Esophagus muscularis mucosa (tissue), 4 donors: Measurements from ENCODE around the gene TAF3. TPM values are rescaled to one million over a fixed set of nuclear protein-coding genes. Genes with fewer than 3 reads are reported as not detected.

ENCODE experiments used
- DNase-seq: peaks from one replicate; pipeline ENCODE4 v3.0.0-alpha.2; 2017; ENCODE audit errors: extremely low spot score
- H3K27ac ChIP-seq, 4 donors: fragments of 200-600 bp; sonication (generic); replicated peaks in 1 of 4; 1 replicate in 3 of 4; 2 replicates in 1 of 4; pipeline ENCODE4 v1.5.1; 2016 to 2019; ENCODE audit warnings: mild to moderate bottlenecking in 1 of 4
- H3K27me3 ChIP-seq, 4 donors: fragments of 200-600 bp; sonication (generic); one replicate each; pipeline versions ENCODE4 v1.5.1 to v1.6.0; 2016 to 2019
- H3K36me3 ChIP-seq, 4 donors: fragments of 200-600 bp; sonication (generic); one replicate each; pipeline ENCODE4 v1.5.1; 2016 to 2019
- H3K4me1 ChIP-seq, 4 donors: fragments of 200-600 bp; sonication (generic); one replicate each; pipeline ENCODE4 v1.5.1; 2016 to 2019
- H3K4me3 ChIP-seq, 4 donors: fragments of 200-600 bp; sonication (generic); 1 replicate in 2 of 4; 2 replicates in 2 of 4; pipeline ENCODE4 v1.5.1; 2016 to 2019; ENCODE audit warnings: mild to moderate bottlenecking in 4 of 4, moderate library complexity in 1 of 4
- H3K9me3 ChIP-seq, 4 donors: fragments of 200-600 bp; sonication (generic); 1 replicate in 3 of 4; 2 replicates in 1 of 4; pipeline ENCODE4 v1.5.1; 2016 to 2019
- CTCF ChIP-seq, 3 experiments: fragments of 200-600 bp in 2 of 3; fragments of 450-650 bp in 1 of 3; sonication (generic) in 2 of 3; IDR thresholded peaks; one replicate each; pipeline ENCODE4 v1.5.1; 2017 to 2019; ENCODE audit warnings: antibody characterized with exemption in 3 of 3, mild to moderate bottlenecking in 2 of 3, moderate library complexity in 1 of 3
- EP300 ChIP-seq: sonication (generic); formaldehyde crosslinking; IDR thresholded peaks from one replicate; pipeline ENCODE4 v1.6.1; 2017; ENCODE audit warnings: antibody characterized with exemption
- POLR2A ChIP-seq: fragments of 450-650 bp; IDR thresholded peaks from one replicate; pipeline ENCODE4 v1.6.1; 2017; ENCODE audit warnings: antibody characterized with exemption, moderate library complexity, mild to moderate bottlenecking, low read depth
- POLR2AphosphoS5 ChIP-seq, 2 donors: sonication (generic); formaldehyde crosslinking; IDR thresholded peaks; one replicate each; pipeline ENCODE4 v1.6.1; 2017; ENCODE audit warnings: antibody characterized with exemption in 2 of 2
- whole genome bisulfite sequencing: methylation state at CpG from one replicate; pipeline ENCODE4 v1.1.5; 2018; 5-methylcytosine and 5-hydroxymethylcytosine counted together
- intact Hi-C: fragments of 100-400 bp; cut with DNase I; formaldehyde crosslinking; loops from one replicate; pipeline ENCODE4 v1.15.1; 2023
- total RNA-seq, 4 donors: library from RNA; depleted of rRNA; stranded (reverse); fragments of >200 nt; gene quantifications; one replicate each; pipeline versions ENCODE4 v1.1.0 to v1.2.1, GENCODE V29; 2016

Gene TAF3
- total RNA-seq, 4 donors from 2014 or later, result 8.8 to 11.2 (median 10.7) TPM

DNA sequence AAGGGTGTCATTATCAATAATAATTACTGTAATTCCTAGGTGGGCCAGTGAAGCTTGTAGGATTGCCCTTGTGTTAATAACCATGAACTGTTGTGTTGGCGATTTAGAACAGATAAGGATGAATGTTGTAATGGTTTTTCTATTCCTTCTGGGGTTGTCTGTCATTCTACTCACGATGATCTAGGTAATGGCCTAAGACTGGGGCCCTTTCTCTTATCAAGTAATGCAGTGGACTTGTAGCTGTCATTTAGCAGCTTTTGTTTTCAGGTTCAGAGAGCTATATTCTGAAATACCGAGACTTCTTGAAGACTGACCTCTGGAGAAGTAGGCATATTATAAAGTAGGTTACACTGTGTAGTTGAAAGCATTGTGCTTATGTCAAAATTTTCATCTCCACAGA lies 110.2 kb downstream of the TAF3 start:
- no peaks in the 10 kb centered on the region for H3K27me3 ChIP-seq
- H3K9me3 ChIP-seq, result no peaks in the 10 kb centered on the region
- no peak for DNase-seq
- intact Hi-C loops, result no loop called here
- TF ChIP-seq POLR2A, result no peak
- no peak for TF ChIP-seq EP300
- no peak for TF ChIP-seq POLR2AphosphoS5 (IDR thresholded peaks at IDR 0.05)
- no peak for TF ChIP-seq CTCF (IDR thresholded peaks at IDR 0.05)
- no peaks in the 10 kb centered on the region for H3K36me3 ChIP-seq
- 94% methylated on average over 3 of the region's 3 CpGs for WGBS
- H3K27ac ChIP-seq, result no peak overlapping the region
- H3K4me1 ChIP-seq, result peaks cover 0 to 7% (median 3%) of the 10 kb centered on the region in 4 donors
- H3K4me3 ChIP-seq, result no peak overlapping the region

DNA sequence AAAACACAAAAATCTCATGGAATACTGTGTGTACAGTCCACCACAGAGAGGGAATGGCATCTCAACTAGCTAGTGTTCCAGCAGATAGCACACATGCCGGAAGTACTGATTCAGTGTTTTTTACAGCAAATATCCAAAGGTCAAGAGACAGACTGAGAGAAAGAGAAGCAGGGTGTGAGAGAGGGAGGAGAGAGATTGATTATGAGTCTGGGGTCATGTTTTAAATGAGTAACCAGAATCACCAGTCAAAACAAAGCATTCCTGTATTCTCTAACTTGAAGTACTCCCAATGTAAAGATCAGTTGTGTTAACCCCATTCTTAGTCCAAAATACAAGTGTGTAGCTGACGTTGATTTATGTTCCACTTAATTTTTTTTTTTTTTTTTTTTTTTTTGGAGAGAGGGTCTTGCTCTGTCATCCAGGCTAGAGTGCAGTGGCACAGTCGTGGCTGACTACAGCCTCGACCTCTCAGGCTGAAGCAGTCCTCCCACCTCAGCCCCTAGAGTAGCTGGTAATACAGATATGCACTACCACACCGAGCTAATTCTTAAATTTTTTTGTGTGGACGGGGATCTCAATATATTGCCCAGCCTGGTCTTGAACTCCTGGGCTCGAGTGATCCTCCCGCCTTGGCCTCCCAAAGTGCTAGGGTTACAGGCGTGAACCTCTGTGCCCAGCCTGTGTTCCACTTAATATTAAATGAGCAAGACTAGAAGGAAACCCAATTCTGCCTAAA lies 114.2 kb downstream of the TAF3 start:
- no peaks in the 10 kb centered on the region for H3K9me3 ChIP-seq
- TF ChIP-seq EP300 (no peak), POLR2A (no peak), CTCF (IDR thresholded peaks at IDR 0.05) (no peak), POLR2AphosphoS5 (IDR thresholded peaks at IDR 0.05) (no peak)
- no peaks in the 10 kb centered on the region for H3K27me3 ChIP-seq
- 87% methylated on average over 9 of the region's 9 CpGs for WGBS
- H3K27ac ChIP-seq, result no peak overlapping the region
- peaks cover 0 to 7% (median 3%) of the 10 kb centered on the region in 4 donors for H3K4me1 ChIP-seq
- no peak overlapping the region for H3K4me3 ChIP-seq
- DNase-seq, result no peak
- intact Hi-C loops, result no loop called here
- no peaks in the 10 kb centered on the region for H3K36me3 ChIP-seq

DNA sequence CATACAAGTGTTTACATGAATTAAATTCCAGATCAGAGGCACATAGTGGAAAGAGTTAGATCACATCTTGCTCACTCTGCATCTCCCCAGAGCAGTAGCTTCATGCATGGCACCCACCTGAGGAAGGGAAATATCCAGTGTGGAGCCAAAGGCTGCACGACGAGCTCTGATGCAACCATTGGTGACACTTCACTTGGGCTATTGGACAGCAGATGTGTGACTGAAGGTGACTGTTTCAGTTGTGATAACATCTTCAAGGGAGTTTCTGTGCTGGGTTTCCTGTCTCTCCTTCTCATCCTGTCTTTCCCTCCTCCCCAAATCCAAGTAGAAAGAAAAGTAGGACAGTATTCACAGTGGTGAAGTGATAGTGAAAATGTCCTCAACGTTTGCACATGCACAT lies 115.0 kb downstream of the TAF3 start:
- H3K4me1 ChIP-seq, result peaks cover 0 to 7% (median 3%) of the 10 kb centered on the region in 4 donors
- H3K4me3 ChIP-seq, result no peak overlapping the region
- H3K36me3 ChIP-seq, result no peaks in the 10 kb centered on the region
- no peaks in the 10 kb centered on the region for H3K27me3 ChIP-seq
- 53% methylated on average over 3 of the region's 3 CpGs for WGBS
- TF ChIP-seq CTCF (IDR thresholded peaks at IDR 0.05) (no peak), POLR2A (no peak), EP300 (no peak), POLR2AphosphoS5 (IDR thresholded peaks at IDR 0.05) (no peak)
- H3K27ac ChIP-seq, result no peak overlapping the region
- no peaks in the 10 kb centered on the region for H3K9me3 ChIP-seq
- no peak for DNase-seq
- intact Hi-C loops, result no loop called here

DNA sequence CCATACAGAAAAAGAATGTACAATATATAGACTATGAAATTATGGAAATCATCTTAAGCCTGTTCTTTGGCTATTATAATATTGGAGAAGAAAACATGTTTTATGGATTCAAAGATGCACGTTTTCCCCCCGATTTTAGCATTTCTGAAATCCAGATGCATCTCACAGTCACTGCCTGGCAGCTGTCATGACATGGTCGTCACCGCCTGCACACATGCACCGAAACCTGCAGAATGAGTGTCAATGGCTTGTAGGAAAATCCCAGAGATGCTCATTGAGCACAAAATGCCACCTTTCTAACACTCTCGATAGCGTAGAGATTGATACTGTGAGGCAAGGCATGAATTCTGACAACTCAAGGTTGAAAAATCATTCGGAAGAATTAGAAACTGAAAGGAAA lies 115.5 kb downstream of the TAF3 start:
- Histone ChIP-seq H3K36me3 (no peaks in the 10 kb centered on the region), H3K27ac (no peak overlapping the region), H3K4me1 (peaks cover 0 to 7% (median 3%) of the 10 kb centered on the region in 4 donors), H3K27me3 (no peaks in the 10 kb centered on the region), H3K9me3 (no peaks in the 10 kb centered on the region), H3K4me3 (no peak overlapping the region)
- DNase-seq, result no peak
- TF ChIP-seq CTCF (IDR thresholded peaks at IDR 0.05) (no peak), EP300 (no peak)
- WGBS, result 96% methylated on average over 8 of the region's 8 CpGs
- intact Hi-C loops, result no loop called here

DNA sequence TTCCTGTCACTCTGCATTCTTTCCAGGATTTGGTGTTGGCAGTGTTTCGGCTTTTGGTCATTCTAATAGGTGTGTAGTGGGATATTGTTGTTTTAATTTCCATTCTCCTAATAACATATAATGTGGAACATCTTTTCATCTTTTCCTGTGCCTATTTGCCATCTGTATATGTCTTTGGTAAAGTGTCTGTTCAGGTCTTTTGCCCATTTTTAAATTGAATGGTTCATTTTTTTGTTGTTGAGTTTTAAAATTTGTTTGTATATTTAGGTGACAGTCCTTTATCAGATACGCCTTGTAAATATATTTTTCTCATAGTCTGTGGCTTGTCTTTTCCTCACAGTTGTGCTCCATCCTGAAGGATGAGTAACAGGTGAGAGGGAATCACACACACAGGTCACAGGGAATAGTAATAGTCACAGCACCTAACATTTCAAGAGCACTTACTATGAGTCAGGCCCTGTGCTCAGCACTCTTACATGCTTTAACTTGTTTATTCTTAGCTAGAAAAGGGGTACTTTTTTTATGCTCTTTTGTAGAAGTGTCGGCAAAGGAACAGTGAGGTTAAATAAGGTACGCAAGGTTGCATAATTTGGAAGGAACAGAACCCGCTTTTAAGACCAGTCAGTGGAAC lies 119.1 kb downstream of the TAF3 start:
- WGBS, result 96% methylated on average over 5 of the region's 5 CpGs
- Histone ChIP-seq H3K27ac (no peak overlapping the region), H3K4me3 (no peak overlapping the region), H3K36me3 (no peaks in the 10 kb centered on the region), H3K9me3 (peaks cover 0 to 8% (median 0%) of the 10 kb centered on the region in 4 donors), H3K4me1 (peaks cover 0 to 7% (median 3%) of the 10 kb centered on the region in 4 donors), H3K27me3 (no peaks in the 10 kb centered on the region)
- intact Hi-C loops, result no loop called here
- no peak for DNase-seq
- TF ChIP-seq POLR2A (no peak), EP300 (no peak), POLR2AphosphoS5 (IDR thresholded peaks at IDR 0.05) (no peak), CTCF (IDR thresholded peaks at IDR 0.05) (no peak)
